CD14-positive monocyte (primary cell): ENCODE data around the gene BYSL. TPM values are rescaled to one million over a fixed set of nuclear protein-coding genes. Genes with fewer than 3 reads are reported as not detected.

Experiments
- DNase-seq, 3 donors: peaks; one replicate each; pipeline ENCODE4 v3.0.0-alpha.2; 2011 to 2022
- H2AFZ ChIP-seq: 2 replicates; pipeline ENCODE4 v1.6.0; 2012; ENCODE audit warnings: mild to moderate bottlenecking, low read depth, low read length, inconsistent platforms; ENCODE audit not compliant: insufficient read depth, poor library complexity, severe bottlenecking
- H3K27ac ChIP-seq, 2 donors: 1 replicate in 1 of 2; 2 replicates in 1 of 2; pipeline ENCODE4 v1.5.1; 2012 to 2013; ENCODE audit warnings: low read length in 2 of 2, control low read depth in 1 of 2, inconsistent platforms in 1 of 2, low read depth in 1 of 2, mild to moderate bottlenecking in 1 of 2
- H3K27me3 ChIP-seq, 2 donors: one replicate each; pipeline versions ENCODE4 v1.6.0 to v1.6.1; 2011 to 2013; ENCODE audit warnings: low read length in 2 of 2; ENCODE audit not compliant: control insufficient read depth in 2 of 2, insufficient read depth in 2 of 2
- H3K36me3 ChIP-seq, 2 donors: replicated peaks in 1 of 2; 1 replicate in 1 of 2; 2 replicates in 1 of 2; pipeline versions ENCODE4 v1.5.1 to v1.6.1; 2012 to 2013; ENCODE audit warnings: low read length in 2 of 2, control low read depth in 1 of 2, inconsistent platforms in 1 of 2, mild to moderate bottlenecking in 1 of 2; ENCODE audit not compliant: insufficient read depth in 2 of 2, control insufficient read depth in 1 of 2
- H3K4me1 ChIP-seq, 2 donors: 1 replicate in 1 of 2; 2 replicates in 1 of 2; pipeline versions ENCODE4 v1.5.1 to v1.6.1; 2012 to 2013; ENCODE audit warnings: low read length in 2 of 2, control low read depth in 1 of 2, inconsistent platforms in 1 of 2, mild to moderate bottlenecking in 1 of 2, moderate library complexity in 1 of 2; ENCODE audit not compliant: insufficient read depth in 2 of 2, control insufficient read depth in 1 of 2
- H3K4me2 ChIP-seq: replicated peaks from 2 replicates; pipeline ENCODE3; 2012; ENCODE audit warnings: low read length, moderate library complexity, mild to moderate bottlenecking; ENCODE audit not compliant: poor library complexity, severe bottlenecking; ENCODE audit errors: extremely low read depth
- H3K4me3 ChIP-seq, 3 experiments: fragments of 200-600 bp in 1 of 3; sonication (generic) in 1 of 3; replicated peaks in 1 of 3; 1 replicate in 2 of 3; 2 replicates in 1 of 3; pipeline ENCODE4 v1.5.1; 2011 to 2013; ENCODE audit warnings: low read length in 3 of 3, mild to moderate bottlenecking in 3 of 3, control low read depth in 2 of 3, low read depth in 2 of 3, inconsistent platforms in 1 of 3, moderate library complexity in 1 of 3
- H3K79me2 ChIP-seq: 2 replicates; pipeline ENCODE4 v1.6.0; 2012; ENCODE audit warnings: mild to moderate bottlenecking, control low read depth, inconsistent platforms, low read length, moderate library complexity; ENCODE audit not compliant: insufficient read depth
- H3K9ac ChIP-seq: 2 replicates; pipeline ENCODE4 v1.6.0; 2017; ENCODE audit warnings: low read length, mild to moderate bottlenecking; ENCODE audit not compliant: insufficient read depth, poor library complexity, severe bottlenecking
- H3K9me3 ChIP-seq, 2 donors: replicated peaks in 1 of 2; 1 replicate in 1 of 2; 2 replicates in 1 of 2; pipeline versions ENCODE4 v1.5.1 to v1.6.1; 2012 to 2013; ENCODE audit warnings: low read length in 2 of 2, control low read depth in 1 of 2; ENCODE audit not compliant: control insufficient read depth in 1 of 2, insufficient read depth in 1 of 2
- H4K20me1 ChIP-seq: 2 replicates; pipeline ENCODE4 v1.6.0; 2012; ENCODE audit warnings: mild to moderate bottlenecking, low read length, control low read depth, moderate library complexity; ENCODE audit not compliant: insufficient read depth
- H3K27ac Mint-ChIP-seq, 7 donors: one replicate each; pipeline ENCODE4 v1.8.0; 2020; ENCODE audit warnings: mild to moderate bottlenecking in 7 of 7, mixed read lengths in 7 of 7, moderate library complexity in 6 of 7, inconsistent platforms in 2 of 7
- H3K27me3 Mint-ChIP-seq, 3 donors: one replicate each; pipeline ENCODE4 v1.8.0; 2021 to 2022; ENCODE audit warnings: low read depth in 3 of 3, mild to moderate bottlenecking in 3 of 3, mixed read lengths in 3 of 3, moderate library complexity in 3 of 3, inconsistent platforms in 1 of 3
- H3K36me3 Mint-ChIP-seq, 2 donors: one replicate each; pipeline ENCODE4 v1.8.0; 2020; ENCODE audit warnings: mixed read lengths in 2 of 2, inconsistent platforms in 1 of 2, mild to moderate bottlenecking in 1 of 2
- H3K4me1 Mint-ChIP-seq: one replicate; pipeline ENCODE4 v1.8.0; 2020; ENCODE audit warnings: mild to moderate bottlenecking, mixed read lengths
- H3K4me3 Mint-ChIP-seq, 2 donors: one replicate each; pipeline ENCODE4 v1.8.0; 2020; ENCODE audit warnings: mild to moderate bottlenecking in 2 of 2, mixed read lengths in 2 of 2, moderate library complexity in 1 of 2
- H3K9me3 Mint-ChIP-seq, 7 donors: one replicate each; pipeline ENCODE4 v1.8.0; 2020 to 2022; ENCODE audit warnings: mixed read lengths in 7 of 7, mild to moderate bottlenecking in 6 of 7, moderate library complexity in 6 of 7, inconsistent platforms in 2 of 7
- WGBS: methylation state at CpG from one replicate; pipeline ENCODE4 v1.1.5; 2013; ENCODE audit warnings: missing lambda C conversion rate; ENCODE audit not compliant: insufficient coverage; 5-methylcytosine and 5-hydroxymethylcytosine counted together
- intact Hi-C, 2 donors: fragments of 100-400 bp; cut with micrococcal nuclease; formaldehyde crosslinking; loops; one replicate each; pipeline versions ENCODE4 v1.15.0 to v1.15.1; 2023
- polyA plus RNA-seq, 3 donors: library from polyadenylated mRNA; depleted of rRNA in 1 of 3; unstranded in 2 of 3; stranded (reverse) in 1 of 3; fragments of 300-500 nt in 2 of 3; fragments of >200 nt in 1 of 3; fragmentation: Illumina TruSeq in 2 of 3; gene quantifications; 1 replicate in 2 of 3; 2 replicates in 1 of 3; pipeline ENCODE4 v1.2.3, GENCODE V29; 2012 to 2021
- TF ChIP-seq, protein P1 (sequence below): fragments of 200-600 bp; IDR thresholded peaks from one replicate; pipeline ENCODE4 v1.8.0; 2022; ENCODE audit warnings: antibody characterized with exemption, mild to moderate bottlenecking

The BYSL gene
- polyA plus RNA-seq, 3 donors = 2.7 to 4.2 (median 3.9) TPM

- Mint-ChIP-seq H3K4me1 (peaks cover 63% of the 10 kb centered on the region), H3K27ac (peak overlapping the region; percentile 15 to 99 (median 98)), H3K4me3 (no peak overlapping the region), H3K27me3 (peaks cover 0 to 2% (median 0%) of the 10 kb centered on the region in 3 donors), H3K9me3 (no peaks in the 10 kb centered on the region), H3K36me3 (peaks cover 57 to 88% of the 10 kb centered on the region in 2 donors)
- peak overlapping the region in 1 of 3 experiments; percentile 97 for H3K4me3 ChIP-seq
- H3K4me2 ChIP-seq = peak overlapping the region; percentile 98
- no peaks in the 10 kb centered on the region for H3K27me3 ChIP-seq
- H3K79me2 ChIP-seq = peaks cover 68% of the 10 kb centered on the region
- no peaks in the 10 kb centered on the region for H3K9me3 ChIP-seq
- 63% methylated on average over 6 of the region's 8 CpGs for WGBS
- TF ChIP-seq, protein P1, sequence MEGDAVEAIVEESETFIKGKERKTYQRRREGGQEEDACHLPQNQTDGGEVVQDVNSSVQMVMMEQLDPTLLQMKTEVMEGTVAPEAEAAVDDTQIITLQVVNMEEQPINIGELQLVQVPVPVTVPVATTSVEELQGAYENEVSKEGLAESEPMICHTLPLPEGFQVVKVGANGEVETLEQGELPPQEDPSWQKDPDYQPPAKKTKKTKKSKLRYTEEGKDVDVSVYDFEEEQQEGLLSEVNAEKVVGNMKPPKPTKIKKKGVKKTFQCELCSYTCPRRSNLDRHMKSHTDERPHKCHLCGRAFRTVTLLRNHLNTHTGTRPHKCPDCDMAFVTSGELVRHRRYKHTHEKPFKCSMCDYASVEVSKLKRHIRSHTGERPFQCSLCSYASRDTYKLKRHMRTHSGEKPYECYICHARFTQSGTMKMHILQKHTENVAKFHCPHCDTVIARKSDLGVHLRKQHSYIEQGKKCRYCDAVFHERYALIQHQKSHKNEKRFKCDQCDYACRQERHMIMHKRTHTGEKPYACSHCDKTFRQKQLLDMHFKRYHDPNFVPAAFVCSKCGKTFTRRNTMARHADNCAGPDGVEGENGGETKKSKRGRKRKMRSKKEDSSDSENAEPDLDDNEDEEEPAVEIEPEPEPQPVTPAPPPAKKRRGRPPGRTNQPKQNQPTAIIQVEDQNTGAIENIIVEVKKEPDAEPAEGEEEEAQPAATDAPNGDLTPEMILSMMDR = no peak
- intact Hi-C loops = loop anchor here (5.0 kb wide), 4 partner anchors 92 to 112 kb away; no protein-coding TSS in a partner anchor
- peaks cover 59 to 68% of the 10 kb centered on the region in 2 donors for H3K36me3 ChIP-seq
- H2AFZ ChIP-seq = no peak overlapping the region
- H3K27ac ChIP-seq = peak overlapping the region; percentile 47 to 81
- no peak for DNase-seq
- peaks cover 59 to 64% of the 10 kb centered on the region in 2 donors for H3K4me1 ChIP-seq
- peak overlapping the region; percentile 19 for H3K9ac ChIP-seq
- H4K20me1 ChIP-seq = peaks cover 97% of the 10 kb centered on the region
These were observed 14.4 kb downstream of the BYSL start for GRCh38 chr6:41935685-41936072.

DNA sequence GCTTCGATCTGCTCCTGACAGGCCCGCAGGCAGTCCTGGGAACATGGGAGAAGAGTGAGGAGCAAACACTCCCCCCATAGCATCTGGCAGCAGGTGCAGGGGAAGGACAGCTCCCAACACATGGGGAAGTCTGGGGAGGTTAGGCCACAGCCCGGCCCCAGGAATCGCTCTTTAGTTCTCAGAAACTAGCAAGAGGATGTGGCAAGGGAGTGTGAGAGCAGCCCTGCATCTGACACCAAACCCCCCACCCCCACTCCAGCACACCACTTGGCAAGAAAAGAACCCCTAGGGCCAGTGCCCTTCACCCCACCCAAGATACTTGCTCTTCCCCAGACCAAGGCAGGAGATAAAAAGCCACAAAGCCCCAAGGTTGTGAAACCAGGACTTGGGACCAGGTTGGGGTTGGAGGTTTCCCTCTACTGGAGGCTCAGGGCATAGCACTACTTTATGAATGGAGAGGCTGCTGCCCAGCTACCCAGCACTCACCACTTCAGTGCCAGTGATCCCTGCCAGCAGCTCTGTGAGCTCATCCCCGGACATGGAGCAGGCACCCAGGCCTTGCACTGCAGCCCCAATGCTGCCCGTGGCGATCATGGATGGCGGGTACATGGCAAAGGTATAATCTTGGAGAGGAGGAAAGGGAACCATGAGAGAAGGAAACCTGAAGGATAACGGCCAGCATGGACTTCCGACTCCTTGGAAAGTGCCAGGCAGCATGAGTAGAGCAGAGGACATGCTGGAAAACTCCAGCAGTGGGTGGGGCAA lies 15.0 kb downstream of the BYSL start:
- 70% methylated on average over 2 of the region's 10 CpGs for WGBS
- Histone ChIP-seq H3K9ac (peak overlapping the region; percentile 19), H2AFZ (no peak overlapping the region), H3K4me3 (peak overlapping the region in 1 of 3 experiments; percentile 97), H3K4me1 (peaks cover 59 to 65% of the 10 kb centered on the region in 2 donors), H3K27me3 (no peaks in the 10 kb centered on the region), H3K4me2 (peak overlapping the region; percentile 98), H3K79me2 (peaks cover 74% of the 10 kb centered on the region), H3K9me3 (no peaks in the 10 kb centered on the region), H3K36me3 (peaks cover 53 to 62% of the 10 kb centered on the region in 2 donors), H3K27ac (peak overlapping the region; percentile 47 to 81), H4K20me1 (peaks cover 97% of the 10 kb centered on the region)
- peak; percentile 80 to 87 (median 87) for DNase-seq
- Mint-ChIP-seq H3K9me3 (no peaks in the 10 kb centered on the region), H3K27me3 (peaks cover 0 to 2% (median 0%) of the 10 kb centered on the region in 3 donors), H3K36me3 (peaks cover 52 to 82% of the 10 kb centered on the region in 2 donors), H3K4me1 (peaks cover 63% of the 10 kb centered on the region), H3K4me3 (peak overlapping the region; percentile 58 to 84), H3K27ac (peak overlapping the region; percentile 90 to 99 (median 98))
- intact Hi-C loops = loop anchor here (5.0 kb wide), 4 partner anchors 91 to 111 kb away; no protein-coding TSS in a partner anchor
- TF ChIP-seq, protein P1 = peak; percentile 83
